DMS79 treated with DMSO at 0.1 percent for 48 hours (cell line): Measurements from ENCODE around the gene LIPT2.
"Not testable (repeated sequence)": the region's sequence is repeated elsewhere in the genome, so short reads cannot be mapped to it uniquely, and the experiment has no call there.

Experiments used
- DNase-seq: peaks from one replicate; lab custom pipeline; 2025; lab: John Stamatoyannopoulos, UW

The LIPT2 gene

DNA sequence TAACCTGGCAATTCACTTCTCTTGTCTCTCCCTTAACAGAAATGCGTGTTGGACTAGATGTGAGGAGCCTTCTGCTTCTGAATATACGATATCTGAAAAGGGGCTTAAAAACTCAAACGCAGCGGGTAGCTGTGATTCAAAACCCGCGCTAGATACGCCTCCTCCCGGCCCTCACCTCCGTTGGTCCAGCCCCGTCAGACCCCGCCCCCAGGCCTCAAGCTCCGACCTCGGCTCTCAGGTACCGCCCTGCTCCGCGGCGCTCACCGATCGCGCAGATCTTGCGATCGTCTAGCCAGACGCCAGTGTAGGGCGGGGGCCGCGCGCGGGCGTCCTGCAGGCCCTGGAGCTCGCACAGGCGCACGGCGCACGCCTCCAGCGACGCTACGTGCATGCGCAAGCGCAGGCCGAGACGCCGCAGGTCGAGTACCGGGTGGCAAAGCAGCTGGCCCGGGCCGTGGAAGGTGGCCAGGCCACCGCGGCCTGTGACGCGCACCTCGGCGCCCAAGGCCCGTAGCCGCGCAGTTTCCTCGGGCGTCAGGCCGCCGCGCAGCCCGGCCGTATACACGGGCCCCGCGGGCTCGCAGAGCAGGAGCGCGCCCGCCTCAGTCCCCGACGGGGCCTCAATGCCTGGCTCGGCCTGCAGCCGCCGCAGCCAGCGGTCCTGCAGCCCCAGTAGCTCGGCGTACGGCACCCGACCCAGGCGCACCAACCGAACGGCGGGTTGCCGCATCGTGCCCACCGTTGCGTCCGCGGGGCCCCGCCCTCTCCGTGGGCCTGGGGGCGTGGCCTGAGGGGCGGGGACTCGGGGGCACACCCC lies at the start of gene LIPT2:
TSS of gene LIPT2 (minus strand) at position 751 of the 817 bp plus-strand sequence. CDS start at position 730, 21 bp downstream.
- DNase-seq = peak; percentile 93

DNA sequence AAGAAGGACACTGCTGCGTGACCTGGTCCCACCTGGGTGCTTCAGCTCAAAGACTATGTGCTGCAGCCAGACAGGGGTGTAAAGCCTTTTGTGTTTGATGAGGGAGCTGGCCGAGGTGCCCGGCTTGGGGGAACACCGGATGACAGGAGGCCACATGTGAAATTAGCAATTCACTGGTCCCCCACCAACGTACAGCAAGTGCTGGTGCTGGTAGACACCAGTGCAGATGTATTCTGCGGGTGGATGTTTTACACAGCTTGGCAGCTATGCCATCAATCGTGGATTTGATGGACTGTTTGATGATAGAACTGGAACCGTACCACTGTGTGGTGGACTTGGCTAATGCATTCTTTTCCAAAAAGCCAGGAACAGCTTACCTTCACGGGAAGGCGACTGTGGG lies 47.9 kb upstream of the LIPT2 start:
- no peak for DNase-seq

DNA sequence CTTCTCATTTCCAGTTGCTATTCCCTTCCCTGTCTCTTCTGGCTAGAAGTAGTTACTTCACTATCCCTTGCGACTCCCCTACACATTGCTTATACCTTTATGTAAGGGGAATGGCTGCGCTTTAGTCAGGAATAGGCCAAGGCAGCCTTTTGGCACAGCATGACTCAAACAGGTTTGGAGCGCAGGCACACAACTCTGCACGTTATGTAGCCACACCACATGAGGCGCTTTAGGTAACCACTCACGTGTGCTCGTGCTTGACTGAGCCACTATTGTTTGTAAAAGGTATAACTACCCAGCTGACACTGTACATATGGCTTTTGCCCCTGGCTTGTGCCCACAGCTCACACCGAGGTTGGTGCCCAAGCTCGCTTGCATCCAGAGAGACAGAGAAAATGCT lies 46.7 kb upstream of the LIPT2 start:
- DNase-seq = no peak

DNA sequence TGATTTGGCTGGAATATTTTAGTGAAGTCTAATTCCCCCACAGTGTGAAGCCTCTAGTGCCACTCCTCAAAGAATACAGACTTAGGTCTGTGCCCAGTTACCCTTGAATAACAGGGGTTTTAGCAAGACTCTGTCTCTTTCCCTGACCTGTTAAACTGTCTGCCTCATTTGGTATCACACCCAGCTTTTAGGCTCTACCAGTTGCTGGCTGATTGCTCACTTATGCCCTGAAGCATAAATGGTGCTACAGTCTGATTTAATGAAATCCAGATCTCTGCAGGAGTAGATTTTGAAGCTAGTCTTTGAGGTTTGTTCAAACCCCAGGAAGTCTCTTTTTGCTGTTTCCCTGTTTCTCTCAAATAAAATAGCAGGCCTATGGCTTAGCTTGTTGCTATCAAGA lies 45.2 kb upstream of the LIPT2 start:
- no peak for DNase-seq

DNA sequence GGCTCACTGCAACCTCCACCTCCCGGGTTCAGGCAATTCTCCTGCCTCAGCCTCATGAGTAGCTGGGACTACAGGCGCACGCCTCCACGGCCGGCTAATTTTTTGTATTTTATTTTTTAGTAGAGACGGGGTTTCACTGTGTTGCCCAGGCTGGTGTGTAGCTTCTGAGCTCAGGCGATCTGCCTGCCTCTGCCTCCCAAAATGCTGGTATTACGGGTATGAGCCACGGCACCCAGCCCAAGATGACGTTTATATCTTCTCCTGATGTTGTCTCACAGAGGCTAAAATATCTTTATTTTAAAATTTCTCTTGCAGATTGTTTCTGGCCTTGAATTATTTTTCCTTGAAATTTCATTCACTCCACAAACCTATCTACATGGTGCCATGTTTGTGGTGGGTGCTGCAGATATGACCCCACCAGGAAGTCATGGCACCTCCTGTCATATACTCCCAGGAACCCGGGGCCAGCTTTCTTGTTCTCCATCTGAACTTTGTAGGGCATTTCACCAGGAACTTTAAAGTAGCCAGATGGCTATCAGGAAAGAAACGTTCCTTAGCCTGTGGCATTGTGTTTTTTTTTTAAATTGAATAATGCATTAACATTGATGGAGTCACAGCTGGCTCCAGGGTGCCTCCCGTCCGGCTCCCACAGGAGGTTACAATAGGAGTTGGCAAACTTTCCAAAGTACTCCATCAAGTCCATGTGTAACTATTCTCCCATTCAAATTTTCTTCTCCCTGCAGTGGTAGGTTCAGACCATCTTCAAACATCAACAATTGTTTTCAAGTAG lies 42.0 kb upstream of the LIPT2 start:
- no peak for DNase-seq

DNA sequence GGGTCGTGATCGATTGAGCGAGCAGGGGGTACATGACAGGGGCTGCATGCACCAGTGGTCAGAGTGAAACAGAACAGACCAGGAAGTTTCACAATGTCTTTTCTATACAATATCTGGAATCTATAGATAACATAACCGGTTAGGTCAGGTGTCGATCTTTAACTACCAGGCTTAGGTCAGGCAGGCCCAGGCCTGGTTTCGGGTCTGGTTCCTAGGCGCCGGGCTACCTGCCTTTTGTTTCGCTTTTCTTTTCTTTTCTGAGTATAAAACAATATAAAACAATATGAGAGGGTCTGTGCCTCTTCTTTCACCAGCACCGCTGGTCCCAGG lies 41.4 kb upstream of the LIPT2 start:
- not testable (repeated sequence) for DNase-seq

DNA sequence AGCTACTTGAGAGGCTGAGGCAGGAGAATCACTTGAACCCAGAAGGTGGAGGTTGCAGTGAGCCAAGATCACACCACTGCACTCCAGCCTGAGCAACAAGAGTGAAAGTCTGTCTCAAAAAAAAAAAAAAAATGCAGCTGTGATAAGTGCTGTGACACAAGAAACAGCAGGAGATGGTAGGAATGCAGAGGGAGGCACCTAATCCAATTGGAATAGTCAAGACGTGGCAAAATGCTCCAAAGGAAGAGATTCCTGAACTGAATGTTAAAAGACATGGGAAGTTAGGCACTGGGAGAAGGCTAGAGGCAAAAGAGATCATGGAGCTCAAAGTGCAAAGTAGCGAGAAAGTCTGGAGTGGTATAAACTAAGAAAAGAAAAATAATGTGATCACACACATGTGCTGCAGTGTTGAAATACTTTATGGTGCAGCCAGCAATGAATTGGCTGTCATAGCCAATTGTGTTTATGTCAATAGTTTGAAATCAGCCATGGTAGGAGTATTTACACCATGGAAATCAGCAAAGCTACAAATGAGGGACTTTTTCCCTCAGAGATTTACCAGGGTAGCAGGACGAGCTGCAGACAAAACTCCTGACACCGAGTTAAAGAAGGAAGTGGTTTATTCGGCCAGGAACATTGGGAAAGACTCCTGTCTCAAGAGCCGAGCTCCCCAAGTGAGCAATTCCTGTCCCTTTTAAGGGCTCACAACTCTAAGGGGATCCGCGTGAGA lies 40.9 kb upstream of the LIPT2 start:
- no peak for DNase-seq

DNA sequence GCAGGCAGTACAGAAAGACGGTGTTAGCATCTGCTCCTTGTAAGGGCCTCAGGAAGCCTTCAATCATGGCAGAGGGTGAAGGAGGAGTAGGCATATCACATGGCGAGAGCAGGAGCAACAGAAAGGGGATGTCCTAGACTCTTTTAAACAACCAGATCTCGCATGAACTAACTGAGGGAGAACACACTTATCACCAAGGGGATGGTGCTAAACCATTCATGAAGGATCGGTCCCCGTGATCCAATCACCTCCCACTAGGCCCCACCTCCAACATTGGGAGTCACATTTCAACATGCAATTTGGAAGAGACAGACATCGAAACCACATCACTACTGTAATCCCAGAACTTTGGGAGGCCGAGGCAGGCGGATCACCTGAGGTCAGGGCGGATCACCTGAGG lies 39.9 kb upstream of the LIPT2 start:
- no peak for DNase-seq

DNA sequence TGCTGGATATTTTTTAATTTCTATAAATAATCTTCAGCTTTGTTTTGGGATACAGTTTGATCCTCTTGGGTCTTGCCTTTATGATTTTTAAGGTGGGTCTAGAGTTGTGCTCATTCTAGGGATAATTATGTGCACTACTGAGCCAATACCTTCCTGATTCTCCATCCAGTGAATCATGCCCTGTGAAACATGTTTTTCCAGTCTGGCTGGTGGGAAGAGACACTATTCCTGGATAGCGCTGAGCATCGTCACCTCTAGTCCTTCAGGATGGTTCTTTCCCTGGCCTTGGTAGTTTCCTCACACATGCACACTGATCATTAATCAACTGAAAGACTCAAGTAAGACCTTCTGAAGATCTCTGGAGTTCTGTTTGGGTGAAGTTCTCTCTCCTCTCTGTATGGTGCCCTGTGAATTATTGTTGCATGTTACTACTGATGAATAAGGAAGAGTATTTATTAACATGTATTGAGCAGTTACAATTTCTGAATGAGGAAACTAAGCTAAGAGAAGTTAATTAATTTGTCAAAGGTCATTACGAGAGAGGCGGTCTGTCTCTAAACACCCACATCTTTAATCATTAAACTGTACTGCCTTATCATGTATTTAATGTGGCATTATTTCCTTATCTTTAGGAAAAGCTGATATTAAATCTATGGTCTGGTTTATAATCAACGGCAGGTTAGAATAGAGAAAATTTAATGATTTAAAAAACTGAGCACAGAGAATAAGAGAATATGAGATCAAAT lies 39.1 kb upstream of the LIPT2 start:
- DNase-seq = no peak

DNA sequence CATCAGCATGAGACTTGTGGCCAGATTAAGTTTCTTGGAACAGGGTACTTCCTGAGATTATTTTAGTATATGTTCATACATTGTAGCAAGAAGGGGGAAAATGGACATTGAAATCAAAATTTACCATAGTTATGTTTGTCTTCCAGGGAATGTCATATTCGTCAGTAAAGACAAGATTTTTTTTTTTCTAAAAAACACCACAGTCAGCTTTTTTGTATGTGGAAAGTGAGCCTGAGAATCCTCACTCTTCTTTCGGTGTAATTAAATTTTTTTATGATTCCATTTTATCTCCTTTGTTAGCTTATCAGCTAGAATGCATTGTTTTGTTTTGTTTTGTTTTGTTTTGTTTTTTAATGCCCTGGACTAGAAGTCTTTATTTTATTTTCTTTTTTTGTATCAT lies 31.5 kb upstream of the LIPT2 start:
- no peak for DNase-seq

DNA sequence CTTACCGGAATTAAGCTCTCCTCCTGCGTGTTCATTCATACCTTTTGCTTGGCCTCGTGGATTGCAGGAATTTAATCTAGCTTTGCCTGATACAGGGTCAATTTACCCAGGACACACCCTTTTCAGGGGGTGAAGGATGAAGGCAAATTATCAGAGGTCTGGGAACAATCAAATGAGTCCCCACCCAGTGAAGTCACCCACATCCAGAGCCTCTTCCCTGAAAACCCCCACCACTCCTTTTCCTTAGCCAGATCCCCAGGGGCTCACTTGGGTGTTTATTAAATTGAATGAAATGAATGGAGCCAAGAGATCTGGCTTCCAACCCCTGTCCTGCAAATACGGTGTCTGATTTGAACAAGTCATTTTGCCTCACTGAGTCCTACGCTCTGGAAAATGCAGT lies 31.0 kb upstream of the LIPT2 start:
- no peak for DNase-seq

DNA sequence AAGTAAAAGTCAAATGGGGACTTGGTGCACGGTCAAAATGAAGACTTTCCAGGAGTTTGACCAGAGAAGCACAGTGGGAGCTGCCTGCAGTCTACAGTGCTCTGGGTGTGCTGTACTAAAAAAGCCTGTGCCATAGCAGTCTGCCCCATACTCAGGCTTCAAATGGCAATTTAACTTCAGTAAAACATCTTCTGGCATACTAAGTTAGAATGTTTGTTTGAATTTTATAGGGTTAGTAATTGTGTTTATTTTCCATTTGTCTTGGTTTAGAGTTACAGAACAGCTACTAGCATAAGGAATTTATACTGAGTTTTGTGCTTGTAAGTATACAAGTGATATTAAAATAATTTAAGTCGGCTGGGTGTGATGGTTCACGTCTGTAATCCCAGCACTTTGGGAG lies 29.3 kb upstream of the LIPT2 start:
- no peak for DNase-seq

DNA sequence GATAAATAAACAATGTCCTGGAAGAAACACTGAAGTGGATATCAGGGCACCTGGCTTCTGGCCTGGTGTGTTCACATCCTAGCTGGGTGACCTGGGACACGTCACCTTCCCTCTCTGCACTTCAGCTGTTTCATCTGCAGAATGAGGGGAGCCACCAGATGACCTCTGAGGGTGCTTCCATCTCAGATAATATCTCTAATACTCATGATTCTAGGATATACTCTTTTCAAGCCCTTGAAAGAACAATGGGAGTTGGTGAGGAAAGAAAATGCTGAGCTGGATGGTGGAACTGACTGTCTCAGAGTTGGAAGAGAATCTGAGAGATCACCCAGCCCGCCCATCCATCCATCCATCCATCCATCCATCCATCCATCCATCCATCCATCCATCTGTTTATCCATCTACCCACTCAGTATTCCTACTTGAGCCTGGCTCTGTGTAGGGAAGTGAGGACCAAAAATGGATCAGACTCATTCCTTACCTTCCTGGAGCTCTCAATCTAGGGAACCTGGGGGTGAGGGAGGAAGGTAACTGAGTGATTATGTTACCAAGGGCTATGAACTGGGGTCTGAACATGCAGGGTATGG lies 28.2 kb upstream of the LIPT2 start:
- no peak for DNase-seq

DNA sequence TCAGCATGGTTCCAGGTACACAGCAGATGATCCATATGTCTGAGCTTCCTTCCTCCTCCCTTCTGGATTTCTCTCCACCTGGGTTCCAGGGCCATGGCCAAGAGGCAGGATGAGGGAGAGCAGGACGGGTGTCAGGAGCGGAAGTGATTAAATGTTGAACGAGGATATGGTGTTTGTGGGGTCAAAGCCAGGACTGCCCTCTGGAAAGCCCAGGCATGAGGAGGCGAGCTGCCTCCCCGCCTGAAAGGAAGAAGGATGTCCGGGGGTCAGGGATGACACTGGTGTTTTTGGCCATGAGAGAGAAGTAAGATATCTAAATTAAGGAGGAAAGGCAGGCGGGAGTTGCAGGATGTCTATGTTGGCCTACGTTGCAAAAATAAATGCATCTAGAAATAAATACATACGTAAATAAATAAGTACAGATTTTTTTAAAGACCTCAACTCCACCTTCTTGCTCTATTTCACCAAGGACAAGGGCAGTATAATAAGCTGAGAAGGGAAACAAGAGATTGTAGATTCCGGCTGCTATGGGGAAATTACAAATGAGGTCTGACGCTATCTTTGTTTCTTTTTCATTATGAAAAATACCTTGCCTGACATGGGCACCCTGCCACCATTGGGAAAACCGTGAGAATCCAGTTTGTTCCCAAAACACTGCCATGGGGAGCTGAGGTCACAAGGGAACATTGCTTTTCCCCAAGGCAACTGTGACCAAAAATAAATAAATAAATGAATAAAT lies 27.6 kb upstream of the LIPT2 start:
- no peak for DNase-seq

DNA sequence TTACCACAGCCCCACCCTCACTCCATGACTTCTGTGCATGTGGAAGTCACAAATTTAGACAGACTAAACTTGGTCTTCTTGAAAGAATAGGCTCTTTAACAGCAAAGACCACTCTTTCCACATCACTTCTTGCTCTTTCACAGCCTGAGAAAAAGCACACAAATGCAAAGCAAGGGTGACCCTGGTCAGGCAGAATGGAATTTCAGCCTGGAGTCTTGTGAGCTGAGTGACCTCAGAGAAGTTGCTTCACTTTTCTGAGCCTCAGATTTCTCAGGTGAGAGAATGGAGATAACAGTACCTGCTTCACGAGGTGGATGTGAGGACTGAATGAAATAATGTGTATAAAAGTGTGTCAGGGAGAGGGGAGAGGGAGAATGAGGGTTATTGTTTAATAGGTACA lies 26.8 kb upstream of the LIPT2 start:
- no peak for DNase-seq

DNA sequence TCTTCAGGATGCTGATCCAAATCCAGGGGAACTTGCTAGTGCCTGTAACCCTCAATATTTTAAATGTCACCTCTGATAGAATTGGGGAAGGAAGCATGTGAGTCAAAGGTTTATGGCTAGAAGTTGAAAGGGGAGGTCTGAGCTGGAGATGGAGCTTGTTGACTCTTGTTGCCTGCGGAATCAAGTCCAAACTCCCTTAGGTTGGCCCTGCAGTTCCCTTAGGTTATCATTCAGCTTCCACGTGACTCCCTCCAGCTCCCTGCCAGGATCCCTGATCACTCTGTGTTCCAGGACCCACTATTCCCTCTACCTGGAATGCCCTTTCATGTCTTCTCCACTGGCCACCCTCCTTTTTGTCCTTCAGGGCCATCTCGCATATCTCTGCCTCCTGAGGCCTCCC lies 26.2 kb upstream of the LIPT2 start:
- no peak for DNase-seq

DNA sequence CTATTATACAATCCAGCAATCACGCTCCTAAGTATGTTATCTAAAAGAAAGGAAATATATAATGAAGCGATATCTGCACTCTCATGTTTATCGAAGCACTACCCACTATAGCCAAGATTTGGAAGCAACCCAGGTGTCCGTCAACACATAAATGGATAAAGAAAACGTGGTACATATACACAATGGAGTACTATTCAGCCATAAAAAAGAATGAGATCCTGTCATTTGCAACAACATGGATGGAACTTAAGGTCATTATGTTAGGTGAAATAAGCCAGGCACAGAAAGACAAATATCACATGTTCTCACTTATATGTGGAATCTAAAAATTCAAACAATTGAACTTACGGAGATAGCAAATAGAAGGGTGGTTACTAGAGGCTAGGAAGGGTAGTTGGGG lies 24.1 kb upstream of the LIPT2 start:
- not testable (repeated sequence) for DNase-seq

DNA sequence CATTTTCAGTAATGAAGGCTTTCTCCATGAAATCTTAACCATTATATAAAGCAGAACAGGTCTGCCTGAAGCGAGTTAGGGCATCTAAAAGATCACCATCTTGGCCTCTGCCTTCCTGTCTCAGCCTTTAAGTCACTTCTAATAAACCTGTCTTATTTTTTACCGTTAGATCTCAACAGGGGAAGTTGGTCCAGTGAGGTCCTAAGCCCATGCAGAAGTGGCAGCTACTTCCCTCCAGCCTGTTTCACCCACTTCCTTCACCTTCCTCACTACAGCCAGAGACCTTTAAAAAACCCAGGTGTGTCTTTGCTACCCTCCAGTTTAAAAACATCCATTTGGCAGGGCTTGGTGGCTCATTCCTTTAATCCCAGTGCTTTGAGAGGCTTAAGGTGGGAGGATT lies 14.1 kb upstream of the LIPT2 start:
- no peak for DNase-seq

DNA sequence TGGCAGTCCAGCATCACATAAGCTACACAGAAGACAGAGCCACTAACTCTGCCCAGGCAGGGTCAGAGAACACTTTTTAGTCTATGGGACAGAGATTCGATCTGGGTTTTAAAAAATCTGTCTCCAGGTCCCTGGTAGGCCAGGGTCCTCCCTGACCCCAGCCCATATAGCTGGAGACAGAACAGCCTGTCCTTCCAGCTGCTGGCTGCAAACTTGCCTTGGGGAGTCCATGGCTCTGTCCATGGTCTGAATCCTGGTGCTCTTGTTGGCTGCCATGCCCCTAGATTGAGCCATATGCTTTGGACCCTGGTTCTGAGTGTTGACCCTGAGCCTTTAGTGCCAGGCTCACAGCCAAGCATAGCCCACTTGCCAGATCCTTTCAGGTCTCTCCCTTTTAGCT lies 13.3 kb upstream of the LIPT2 start:
- no peak for DNase-seq

DNA sequence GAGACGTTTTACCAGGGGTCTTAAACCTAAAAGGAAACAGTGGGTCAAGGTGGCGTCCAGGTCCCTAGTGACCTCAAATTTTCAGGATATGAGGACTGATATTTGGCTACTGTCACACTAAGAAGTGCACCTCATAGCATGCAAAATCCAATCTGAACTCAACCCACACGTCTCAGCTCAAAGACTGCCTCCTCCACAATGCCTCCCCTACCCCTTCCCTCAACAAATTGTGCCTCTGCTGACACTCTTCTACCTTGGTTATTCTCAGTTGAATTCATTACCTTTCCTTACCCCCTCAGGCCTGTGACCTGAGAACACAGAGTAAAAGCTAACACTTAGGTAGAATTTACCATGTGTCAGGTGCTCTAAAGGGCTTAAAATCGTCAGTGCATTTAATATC lies 12.4 kb upstream of the LIPT2 start:
- no peak for DNase-seq

DNA sequence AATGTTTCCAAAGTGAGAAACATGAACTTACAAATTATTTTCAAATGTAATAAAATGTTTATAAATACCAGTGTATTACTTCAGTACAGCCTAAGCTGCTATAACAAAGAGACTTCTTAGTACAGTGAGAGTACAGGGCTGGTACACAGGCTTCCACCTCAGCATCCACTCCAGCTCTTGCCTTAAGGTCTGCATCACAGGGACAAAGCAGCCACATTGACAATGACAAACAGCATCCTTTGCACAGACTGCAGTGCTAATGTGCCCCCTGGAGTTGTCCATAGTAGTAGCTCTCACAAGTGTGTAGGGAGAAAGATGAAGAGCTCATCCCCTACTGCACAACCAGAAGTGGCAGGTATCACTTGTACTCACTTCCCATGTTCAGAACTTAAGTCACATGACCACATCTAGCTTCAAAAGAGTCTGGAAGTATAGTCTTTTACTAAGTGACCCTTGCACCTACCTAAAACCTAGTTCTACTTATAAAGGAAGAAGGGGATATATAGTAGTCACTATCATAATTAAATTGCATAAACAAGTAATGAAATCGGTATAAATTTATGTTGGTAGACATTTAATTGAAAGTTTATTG lies 10.7 kb upstream of the LIPT2 start:
- DNase-seq = no peak
